IPS-11a (cell line): ENCODE results near the gene LENG1.

Experiments
- H3K4me3 ChIP-seq: one replicate; pipeline ENCODE4 v1.5.1; 2013; ENCODE audit warnings: low read depth, low read length, control low read depth

The LENG1 gene

GRCh38 chr19:54165222-54165621, 5.7 kb upstream of the LENG1 start:
- no peak overlapping the region for H3K4me3 ChIP-seq

DNA sequence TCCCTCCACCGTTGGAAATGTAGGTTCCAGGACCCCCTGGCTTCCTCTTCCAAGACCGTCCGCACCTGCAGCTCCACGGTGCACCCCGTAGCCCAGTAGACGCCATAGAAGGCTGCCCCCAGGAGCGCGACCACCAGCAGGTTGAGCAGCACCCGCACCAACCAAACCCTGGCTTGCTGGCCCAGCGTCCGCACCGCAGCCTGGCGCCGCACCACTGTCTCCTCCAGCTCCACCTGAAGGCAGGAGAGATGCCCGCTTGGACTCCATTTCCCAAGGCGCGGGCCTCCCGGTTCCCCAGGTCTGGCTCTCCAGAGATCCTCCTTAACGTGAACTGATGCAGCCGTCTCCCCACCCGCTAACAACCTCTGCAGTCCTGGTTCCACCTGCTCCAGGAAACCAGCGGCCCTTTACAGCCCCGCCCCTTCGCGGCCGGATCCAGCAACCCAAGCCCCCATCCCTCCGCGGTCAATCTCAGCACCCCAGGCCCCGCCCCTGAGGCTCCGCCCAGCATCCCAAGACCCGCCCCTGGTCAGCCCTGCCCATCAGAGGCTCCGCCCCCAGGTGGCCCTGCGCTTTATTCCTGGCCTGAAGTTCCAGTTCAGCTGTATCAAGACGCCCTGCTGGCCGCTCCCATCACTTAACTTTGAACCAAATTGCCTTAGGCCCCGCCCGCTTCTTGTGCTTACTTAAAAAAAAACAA, 5.0 kb upstream of the LENG1 start:
- H3K4me3 ChIP-seq: peak overlapping the region; percentile 14

DNA sequence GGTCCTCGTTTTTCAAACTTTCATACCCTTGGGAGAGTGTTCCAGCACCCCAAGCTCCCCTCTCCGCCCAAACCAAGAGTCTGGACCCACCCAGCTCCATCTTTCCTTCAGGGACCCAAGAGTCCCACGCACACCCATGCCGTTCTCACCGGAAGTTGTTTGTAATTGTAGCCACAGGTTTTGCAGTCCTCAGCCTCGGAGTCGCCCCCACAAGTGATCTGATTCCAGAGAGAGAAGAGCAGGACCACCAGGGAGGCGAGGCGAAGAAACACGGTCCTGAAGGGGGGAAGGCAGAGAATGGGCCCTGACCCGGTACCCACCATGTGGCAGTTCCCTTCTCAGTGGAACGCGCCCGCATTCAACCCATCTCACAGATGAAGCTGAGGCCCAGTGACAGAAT, 3.4 kb upstream of the LENG1 start:
- H3K4me3 ChIP-seq: peak overlapping the region; percentile 45

DNA sequence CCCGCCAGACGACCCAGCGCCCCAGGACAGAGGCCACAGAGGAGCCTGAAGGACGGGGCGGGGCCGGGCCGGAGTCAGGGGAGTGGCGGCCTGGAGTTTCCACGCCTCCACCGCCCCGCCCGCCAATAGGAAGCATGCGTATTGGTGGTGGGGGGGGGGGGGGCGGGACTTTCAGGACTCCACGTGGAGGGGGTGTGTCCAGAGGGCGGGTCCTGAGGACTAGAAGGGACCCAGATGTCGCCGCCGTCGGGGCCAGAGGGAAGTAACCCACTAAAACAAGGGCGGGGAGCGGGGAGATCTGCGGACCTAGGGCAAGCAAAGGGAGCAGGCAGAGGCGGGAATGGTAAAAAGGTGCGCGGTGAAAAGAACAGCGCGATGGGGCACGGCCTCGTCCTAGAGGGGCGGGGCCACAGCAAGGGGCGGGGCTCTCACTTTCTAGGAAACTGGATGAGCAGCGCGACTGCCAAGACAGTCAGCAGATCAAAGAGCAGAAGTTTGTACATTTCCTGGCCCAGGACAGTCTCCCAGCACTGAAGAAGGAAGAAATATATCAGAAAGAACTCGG, 2.8 kb upstream of the LENG1 start:
- H3K4me3 ChIP-seq: peak overlapping the region; percentile 45

DNA sequence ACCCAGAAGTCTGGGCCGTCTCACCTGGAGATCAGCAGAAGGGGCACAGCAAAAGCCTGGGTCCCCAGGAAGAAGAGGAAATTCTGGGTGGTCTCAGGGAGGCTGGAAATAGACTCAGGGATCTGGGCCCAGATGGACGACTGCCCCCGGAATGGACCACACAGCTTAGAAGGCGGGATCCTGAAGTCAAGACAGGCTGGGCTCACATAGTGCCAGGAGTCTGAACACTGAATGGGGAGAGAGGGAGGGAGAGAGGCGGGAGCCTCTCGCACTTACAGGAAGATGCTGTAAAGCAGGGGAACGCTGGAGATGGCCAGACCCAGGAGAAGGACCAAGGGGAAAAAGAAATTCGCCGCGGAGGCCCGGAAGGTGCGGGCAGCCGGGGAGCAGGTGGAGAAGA, 1.3 kb upstream of the LENG1 start:
- H3K4me3 ChIP-seq: no peak overlapping the region

GRCh38 chr19:54160182-54160811, 776 bp upstream of the LENG1 start:
- peak overlapping the region; percentile 73 for H3K4me3 ChIP-seq

- H3K4me3 ChIP-seq: peak overlapping the region; percentile 91
These were observed 639 bp downstream of the LENG1 start for GRCh38 chr19:54158812-54159351.

GRCh38 chr19:54156953-54157352, 2.6 kb downstream of the LENG1 start:
- no peak overlapping the region for H3K4me3 ChIP-seq

DNA sequence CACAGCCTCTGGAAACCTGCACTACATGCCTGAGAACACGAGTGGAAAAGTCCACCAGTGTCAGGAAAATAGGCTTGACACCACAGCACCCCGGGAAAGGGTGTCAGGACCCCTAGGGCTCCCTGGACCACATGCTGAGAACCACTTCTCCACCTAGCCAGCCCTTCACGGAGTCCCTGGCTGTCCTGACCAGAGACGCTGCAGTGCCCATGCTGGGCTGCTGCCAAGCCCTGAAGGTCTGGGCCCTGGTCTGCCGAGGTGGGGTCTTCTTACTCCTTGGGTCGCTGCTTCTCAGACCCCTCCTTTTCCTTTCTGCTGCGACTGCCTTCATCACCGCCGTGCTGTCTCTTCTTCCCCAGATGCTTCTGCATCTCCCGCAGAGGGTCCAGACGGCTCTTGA, 3.0 kb downstream of the LENG1 start:
- H3K4me3 ChIP-seq: no peak overlapping the region

GRCh38 chr19:54155694-54156093, 3.8 kb downstream of the LENG1 start:
- H3K4me3 ChIP-seq: no peak overlapping the region

- no peak overlapping the region for H3K4me3 ChIP-seq
These were observed 4.7 kb downstream of the LENG1 start for GRCh38 chr19:54154603-54155345.

DNA sequence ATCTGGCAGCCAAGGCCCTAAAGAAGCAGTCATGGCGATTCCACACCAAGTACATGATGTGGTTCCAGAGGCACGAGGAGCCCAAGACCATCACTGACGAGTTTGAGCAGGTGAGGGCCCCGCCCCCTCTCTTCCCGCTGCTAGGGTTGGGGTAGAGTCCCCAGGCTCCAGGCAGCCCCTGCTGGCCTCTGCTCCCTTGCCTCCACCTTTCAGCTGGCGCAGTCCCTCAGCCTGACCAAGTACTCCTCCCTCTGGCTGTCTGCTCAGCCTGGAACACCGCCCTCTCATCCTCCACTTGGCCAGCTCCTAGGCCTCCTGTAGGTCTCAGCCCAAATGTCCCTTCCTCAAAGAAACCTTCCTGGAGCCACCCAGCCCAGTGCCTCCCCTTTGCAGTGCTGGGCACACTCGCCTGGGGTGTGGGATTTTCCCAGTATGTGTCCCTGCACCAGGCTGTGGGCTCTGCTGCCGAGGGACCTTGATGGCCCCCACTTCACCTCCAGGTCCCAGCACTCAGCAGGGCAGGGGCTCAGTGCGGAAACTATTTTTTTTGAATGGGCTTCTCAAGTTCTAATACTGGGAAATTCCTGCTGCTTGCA, 5.7 kb downstream of the LENG1 start:
- H3K4me3 ChIP-seq: no peak overlapping the region

DNA sequence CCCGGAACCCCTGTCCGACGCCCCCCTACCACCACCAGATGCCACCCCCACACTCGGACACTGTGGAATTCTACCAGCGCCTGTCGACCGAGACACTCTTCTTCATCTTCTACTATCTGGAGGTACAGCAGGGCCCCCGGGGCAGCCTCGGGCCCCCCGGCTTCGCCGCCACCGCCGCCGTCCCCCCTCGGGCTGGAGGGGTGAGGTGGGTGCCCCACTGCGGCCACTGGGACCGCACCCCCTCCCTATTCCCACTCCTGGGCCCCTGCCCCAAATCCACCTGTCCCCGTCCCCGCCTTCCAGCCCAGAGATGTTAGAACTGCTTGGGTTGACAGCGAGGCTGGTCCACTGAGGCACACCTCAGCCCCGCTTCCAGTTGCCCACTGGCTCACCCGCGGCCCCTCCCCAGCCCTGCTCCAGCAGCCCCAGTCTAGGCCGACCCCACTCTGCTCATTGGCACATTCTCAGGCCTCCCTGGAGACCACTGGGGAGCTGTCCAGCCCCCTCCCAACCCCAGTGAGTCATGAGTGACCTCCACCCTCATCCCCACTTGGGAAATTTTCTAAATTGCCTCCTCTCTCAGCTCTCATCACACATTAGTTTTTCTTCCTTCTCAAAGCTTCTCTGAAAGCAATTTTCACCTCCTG, 6.5 kb downstream of the LENG1 start:
- no peak overlapping the region for H3K4me3 ChIP-seq

DNA sequence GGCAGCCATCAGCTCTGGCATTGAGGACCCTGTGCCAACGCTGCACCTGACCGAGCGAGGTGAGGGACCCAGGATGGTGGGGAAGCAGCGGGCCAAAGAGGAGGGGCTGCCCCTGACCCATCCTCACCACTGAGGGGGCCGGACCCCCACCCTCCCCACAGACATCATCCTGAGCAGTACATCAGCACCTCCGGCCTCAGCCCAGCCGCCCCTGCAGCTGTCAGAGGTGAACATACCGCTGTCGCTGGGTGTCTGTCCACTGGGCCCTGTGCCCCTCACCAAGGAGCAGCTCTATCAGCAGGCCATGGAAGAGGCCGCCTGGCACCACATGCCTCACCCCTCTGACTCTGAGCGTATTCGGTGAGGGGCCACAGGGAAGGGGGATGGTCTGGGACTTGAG, 7.3 kb downstream of the LENG1 start:
- no peak overlapping the region for H3K4me3 ChIP-seq

DNA sequence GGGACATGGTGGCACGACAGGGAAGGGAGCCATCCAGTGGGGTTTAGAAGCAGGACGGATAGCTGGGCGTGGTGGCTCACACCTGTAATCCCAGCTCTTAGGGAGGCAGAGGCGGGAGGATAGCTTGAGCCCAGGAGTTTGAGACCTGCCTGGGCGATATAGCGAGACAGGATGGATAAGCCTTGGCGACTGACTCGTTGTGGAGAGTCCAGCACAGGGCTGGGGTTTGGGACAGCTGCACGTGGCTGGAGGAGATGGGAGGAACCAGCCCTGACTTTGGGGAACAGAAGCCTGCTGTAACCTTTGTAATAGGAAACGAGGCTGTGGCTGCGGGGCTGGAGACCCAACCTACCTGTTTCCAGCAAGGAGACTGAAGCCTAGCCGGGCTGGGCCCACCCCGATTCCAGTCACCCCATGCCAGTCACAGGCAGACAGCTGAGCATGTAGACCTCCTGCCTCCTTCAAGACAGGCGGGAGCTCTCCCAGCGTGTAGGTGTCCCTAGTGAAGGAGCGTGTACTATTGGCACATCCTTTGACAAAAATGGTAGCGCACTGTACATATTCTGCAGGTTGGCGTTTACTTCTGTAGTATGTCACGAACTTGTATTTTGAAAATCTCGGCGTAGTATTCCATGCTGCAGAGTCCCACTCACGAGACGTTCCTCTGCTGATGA, 8.0 kb downstream of the LENG1 start:
- H3K4me3 ChIP-seq: no peak overlapping the region

DNA sequence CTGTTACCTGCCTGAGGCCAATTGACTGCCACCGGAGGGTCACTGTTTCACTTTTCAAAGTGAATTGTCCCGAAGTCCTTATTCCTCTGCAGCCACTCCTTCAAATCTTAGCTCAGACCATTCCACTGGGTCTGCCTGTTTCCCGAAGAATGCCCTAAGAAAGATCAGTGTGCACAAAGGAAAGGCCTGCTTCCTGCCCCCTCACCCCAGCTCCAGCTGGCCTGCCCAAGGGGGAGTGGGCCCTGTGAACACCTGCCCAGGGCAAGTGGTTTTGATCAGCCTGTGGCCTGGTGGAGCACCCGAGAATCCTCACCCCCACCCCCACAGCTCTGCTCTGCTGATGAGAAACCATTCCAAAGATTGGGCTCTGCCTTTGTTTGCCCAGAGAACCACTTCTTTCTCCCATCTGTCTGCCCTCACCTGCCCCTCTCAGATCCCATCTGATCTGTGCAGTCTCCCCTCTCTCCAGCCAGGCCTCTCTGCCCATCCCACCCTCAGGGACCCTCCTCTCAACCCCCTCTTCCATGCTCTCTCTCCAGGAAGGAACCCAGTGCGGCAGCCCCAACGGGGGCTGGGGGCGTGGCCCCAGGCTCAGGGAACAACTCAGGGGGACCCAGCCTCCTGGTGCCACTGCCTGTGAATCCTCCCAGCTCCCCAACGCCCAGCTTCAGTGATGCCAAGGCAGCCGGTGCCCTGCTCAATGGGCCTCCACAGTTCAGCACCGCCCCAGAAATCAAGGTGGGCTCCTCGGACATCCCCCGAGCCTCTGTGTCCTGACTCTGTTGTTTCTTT, 10.3 kb downstream of the LENG1 start:
- H3K4me3 ChIP-seq: no peak overlapping the region

DNA sequence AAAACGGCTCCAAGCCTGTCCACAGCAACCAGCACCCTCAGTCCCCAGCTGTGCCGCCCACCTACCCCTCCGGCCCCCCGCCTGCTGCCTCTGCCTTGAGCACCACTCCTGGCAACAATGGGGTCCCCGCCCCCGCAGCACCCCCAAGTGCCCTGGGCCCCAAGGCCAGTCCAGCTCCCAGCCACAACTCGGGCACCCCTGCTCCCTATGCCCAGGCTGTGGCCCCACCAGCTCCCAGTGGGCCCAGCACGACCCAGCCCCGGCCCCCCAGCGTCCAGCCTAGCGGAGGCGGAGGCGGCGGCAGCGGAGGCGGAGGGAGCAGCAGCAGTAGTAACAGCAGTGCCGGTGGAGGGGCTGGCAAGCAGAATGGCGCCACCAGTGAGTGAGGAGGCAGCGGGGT, 11.4 kb downstream of the LENG1 start:
- no peak overlapping the region for H3K4me3 ChIP-seq

DNA sequence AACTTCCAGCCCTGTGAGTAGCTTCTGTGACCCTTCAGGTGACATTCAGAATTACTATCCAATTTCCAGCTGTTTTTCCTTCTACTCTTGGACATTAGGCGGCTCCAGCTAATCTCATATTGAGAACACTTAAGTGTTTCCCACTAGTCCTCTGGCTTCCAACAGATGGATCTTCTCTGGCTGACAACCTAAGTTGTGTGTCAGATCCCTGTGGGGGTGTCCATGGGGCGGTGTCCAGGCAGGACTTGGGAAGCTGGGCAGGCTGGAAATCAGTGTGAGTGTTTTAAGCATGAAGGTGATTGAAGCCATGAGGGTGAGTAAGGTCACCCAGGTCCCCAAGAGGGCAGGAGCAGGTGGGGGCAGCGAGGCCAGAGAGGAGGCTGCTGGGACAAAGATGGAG, 11.8 kb downstream of the LENG1 start:
- H3K4me3 ChIP-seq: no peak overlapping the region

- H3K4me3 ChIP-seq: no peak overlapping the region
These were observed 13.9 kb downstream of the LENG1 start for GRCh38 chr19:54145541-54146158.
